NCI-H2107 treated with DMSO at 0.1 percent for 48 hours (cell line): Measurements from ENCODE around the gene FAM227A.

Source experiments
- DNase-seq: peaks from one replicate; lab custom pipeline; 2025; ENCODE audit not compliant: unreplicated experiment; lab: John Stamatoyannopoulos, UW

FAM227A gene

GRCh38 chr22:38554281-38554680 lies 101.9 kb downstream of the FAM227A start:
- DNase-seq: no peak

- no peak for DNase-seq
Measured at GRCh38 chr22:38549101-38549894, 106.9 kb downstream of the FAM227A start.

GRCh38 chr22:38540701-38541100 lies 115.5 kb downstream of the FAM227A start:
- DNase-seq: no peak

- no peak for DNase-seq
Measured at GRCh38 chr22:38531251-38531938, 124.8 kb downstream of the FAM227A start.
